GM19452 (cell line): ENCODE data around the gene RYR2.

ENCODE experiments used
- ATAC-seq: cut with Tn5 transposase; IDR thresholded peaks from one replicate; pipeline ENCODE4 v1.9.1; 2021; ENCODE audit not compliant: unreplicated experiment

Gene RYR2

GRCh38 chr1:237031480-237031879, 10.5 kb upstream of the RYR2 start:
- no peak for ATAC-seq

GRCh38 chr1:237032029-237032428, 10.0 kb upstream of the RYR2 start:
- peak; percentile 87 for ATAC-seq

DNA sequence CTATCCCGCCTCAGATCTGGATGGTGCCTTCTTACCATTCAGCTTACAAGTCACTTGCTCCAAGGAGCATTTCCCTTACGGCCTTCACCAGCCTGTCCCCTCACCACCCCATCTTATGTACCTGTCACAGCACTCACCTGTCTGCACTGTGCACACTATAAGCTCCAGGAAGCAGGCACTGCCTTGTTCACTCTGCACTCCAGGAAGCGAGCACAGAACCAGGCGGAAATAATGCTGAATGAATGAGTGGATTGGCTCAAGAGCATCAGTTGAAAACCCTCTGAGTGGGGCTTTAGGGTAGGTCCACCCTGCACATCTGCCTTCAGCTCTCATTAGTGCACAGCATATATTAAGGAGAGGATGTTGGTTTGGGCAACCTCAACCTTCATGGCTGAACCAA, 8.9 kb upstream of the RYR2 start:
- no peak for ATAC-seq

DNA sequence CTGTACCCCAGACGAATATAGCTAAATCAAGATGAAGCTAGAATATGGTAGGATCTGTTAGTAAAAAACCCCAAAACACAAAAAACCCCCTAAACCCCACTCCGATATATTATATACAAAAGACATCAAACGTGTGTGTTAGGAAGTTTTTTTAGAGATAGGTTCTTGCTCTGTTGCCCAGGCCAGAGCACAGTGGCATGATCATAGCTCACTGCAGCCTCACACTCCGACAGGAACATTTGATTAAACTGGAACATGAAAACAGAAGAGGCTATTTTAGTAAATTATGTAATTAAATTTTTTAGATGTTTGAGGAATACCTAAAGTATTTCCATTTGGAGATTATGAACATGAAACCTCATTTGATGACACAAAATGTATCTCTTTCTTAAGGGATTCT, 8.2 kb upstream of the RYR2 start:
- no peak for ATAC-seq

GRCh38 chr1:237035759-237036158, 6.2 kb upstream of the RYR2 start:
- no peak for ATAC-seq

DNA sequence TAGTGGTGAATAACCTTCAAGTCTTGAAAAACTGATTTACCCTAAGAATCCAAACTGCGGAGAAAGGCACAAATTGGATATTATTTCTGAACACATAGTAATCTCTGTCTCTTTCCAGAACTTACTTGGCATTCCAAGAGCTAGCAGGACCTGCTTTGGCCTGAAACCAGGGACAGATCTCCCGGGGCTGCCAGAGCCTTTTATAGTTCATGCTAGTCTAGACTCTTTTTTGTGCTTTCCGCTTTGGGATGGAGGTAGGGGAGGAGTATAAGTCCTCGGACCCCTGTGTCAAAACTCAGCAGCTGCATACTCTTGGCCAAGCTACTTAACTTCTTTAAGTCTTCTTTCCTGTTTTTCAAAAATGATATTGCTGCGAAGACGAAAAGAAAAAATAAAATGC, 3.8 kb upstream of the RYR2 start:
- no peak for ATAC-seq

- no peak for ATAC-seq
Measured at GRCh38 chr1:237040823-237041222, 1.2 kb upstream of the RYR2 start.

DNA sequence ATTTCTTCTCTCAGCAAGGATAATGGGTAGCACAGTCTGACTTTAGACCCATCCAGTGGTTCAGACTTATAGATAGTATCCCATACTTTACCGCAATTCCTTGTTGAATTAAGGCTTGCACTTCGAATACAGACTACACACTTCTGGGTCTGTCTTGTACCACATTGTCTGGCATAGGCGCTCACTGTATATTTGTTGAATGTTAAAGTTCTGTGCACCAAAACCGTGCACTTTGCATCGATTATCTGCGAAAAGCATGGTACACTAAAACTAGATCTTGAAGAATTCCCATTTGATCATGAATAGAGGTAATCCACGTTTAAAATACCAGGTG, 556 bp upstream of the RYR2 start:
- no peak for ATAC-seq

DNA sequence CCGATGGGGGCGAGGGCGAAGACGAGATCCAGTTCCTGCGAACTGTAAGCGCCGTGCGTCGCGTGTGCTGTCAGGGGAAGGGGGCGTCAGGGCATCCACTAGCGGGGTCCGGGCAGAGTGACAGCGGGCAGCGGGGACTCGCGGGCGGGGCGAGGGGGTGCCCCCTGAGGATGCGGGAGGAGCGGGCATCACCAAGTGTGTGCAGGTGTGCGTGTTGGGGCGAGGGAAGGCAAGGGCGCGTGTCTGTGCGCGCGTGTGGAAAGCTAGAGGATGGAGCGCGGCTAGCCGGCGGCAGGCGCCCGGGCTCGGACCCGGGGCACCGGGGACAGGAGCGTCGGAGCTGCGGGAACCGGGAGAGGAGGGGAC, 525 bp downstream of the RYR2 start:
- no peak for ATAC-seq

DNA sequence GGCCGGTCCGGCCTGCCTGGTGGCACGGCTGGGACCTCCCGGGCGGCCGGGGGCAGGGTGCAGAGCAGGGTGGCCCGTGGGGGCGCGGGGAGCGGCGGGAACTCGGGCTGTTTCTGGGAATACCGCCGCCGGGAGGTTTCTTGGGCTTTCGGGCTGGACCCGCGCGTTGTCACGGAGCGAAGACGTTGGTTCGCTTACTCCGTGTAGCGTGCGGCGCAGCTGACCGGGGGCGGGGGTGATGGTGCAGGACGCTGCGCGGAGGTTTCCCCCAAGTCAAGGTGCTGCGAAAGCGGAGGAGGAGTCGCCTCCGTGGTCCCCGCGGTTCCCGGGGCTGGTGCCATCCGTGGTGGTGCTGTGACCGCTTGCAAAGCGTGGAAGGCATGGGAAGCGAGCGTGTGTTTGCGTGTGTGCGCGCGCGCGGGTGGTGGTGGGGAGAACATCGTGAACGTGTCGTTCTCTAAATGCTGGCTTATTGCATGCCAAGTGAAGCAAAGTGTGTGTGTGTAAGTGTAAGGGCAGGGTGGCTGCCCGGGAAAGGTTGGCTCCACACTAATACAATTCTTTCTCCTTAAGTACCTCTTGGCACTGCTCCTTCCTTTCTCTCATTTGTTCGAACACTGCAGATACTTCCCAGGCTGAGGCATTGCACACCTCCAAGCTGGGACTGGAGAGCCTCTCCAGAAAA, 1.1 kb downstream of the RYR2 start:
- ATAC-seq: no peak

- ATAC-seq: no peak
Measured at GRCh38 chr1:237043846-237044636, 2.1 kb downstream of the RYR2 start.

DNA sequence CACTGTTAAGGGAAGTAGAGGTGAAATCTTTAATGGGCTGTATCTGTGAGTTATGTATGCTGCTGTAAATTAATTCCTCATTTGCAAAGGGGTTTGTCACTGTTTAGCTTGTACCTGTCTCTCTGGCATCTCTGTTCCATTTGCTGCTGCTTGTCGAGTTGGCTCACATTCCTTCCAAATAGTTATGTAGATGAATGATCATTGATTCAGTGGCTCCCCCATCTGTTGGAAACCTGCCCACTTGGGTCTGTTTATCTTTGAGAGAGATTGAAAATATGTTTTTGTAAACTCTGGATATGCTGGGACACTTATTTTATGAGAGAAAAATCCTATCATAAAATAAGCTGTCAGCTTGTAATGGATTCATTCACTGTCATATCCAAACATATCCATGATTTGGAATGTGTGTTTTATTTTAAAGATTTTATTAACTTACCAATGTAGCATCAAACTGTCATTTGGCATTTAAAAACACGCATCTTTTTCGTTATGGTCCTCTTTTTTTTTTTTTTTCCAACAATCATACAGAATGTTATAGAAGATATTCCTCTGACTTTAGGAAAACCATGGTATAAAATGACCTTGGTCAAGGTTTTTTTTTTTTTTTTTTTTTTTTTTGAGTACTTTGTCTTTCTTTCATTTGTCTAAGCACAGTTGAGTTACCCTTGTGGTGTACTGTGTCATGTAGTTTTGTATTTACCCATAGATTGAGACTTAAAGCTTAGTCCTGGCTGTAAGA, 3.5 kb downstream of the RYR2 start:
- no peak for ATAC-seq

- no peak for ATAC-seq
Measured at GRCh38 chr1:237048803-237049202, 6.8 kb downstream of the RYR2 start.

DNA sequence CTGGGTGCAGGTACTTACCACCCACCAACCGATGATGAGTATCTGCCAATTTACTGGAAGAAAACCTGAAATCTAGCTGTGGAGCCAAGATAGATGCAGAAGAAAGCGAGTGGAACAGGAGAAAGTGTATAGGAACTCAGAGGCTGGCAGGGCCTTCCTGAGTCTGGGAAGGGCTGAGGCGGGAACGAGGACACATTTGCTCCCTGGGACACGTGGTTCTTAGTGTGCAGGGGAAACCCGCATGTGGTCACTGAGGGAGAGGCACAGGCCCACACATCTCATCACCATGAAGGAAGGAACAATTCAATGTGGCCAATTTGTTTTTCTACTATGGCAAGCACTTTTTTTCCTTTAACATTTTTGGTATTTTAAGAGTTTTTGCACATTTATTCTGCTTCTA, 8.2 kb downstream of the RYR2 start:
- no peak for ATAC-seq

GRCh38 chr1:237050915-237051314, 8.9 kb downstream of the RYR2 start:
- no peak for ATAC-seq

- no peak for ATAC-seq
Measured at GRCh38 chr1:237054313-237054712, 12.3 kb downstream of the RYR2 start.

DNA sequence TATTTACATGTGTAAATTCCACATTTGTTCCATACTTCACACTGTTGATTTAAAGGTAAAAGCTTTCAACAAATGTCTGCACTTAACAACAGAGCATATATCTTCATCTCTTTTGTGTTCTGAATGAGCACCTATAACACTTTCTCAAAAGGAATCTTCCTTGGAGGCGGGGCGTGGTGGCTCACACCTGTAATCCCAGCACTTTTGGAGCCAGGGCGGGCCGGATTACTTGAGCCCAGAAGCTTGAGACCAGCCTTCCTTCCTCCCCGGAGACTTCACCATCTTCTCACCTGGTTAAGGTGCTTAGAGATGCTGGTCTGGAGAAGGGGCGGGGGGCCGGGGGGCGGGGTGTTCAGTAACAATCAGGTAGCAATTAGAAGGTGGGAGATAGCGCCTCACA, 16.5 kb downstream of the RYR2 start:
- ATAC-seq: no peak

GRCh38 chr1:237059244-237059643, 17.3 kb downstream of the RYR2 start:
- ATAC-seq: no peak

- ATAC-seq: no peak
Measured at GRCh38 chr1:237062976-237063375, 21.0 kb downstream of the RYR2 start.

DNA sequence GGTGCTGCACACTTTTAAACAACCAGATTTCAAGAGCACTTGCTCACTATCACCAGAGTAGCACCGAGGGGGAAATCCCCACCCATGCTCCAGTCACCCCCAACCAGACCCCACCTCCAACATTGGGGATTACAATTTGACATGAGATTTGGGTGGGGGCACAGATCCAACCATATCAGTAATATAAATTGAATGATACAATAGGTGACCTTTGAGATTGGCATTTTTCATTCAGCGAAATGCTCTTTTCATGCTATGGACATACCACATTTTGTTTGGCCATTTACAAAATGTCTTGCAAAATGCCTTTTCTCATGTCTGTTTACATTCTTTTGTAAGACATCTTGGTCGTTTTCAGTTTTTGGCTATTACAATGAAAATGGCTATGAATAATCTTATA, 23.9 kb downstream of the RYR2 start:
- no peak for ATAC-seq

GRCh38 chr1:237070519-237070918, 28.5 kb downstream of the RYR2 start:
- no peak for ATAC-seq
